ENCODE measurements around the gene ARL17B.

DNA sequence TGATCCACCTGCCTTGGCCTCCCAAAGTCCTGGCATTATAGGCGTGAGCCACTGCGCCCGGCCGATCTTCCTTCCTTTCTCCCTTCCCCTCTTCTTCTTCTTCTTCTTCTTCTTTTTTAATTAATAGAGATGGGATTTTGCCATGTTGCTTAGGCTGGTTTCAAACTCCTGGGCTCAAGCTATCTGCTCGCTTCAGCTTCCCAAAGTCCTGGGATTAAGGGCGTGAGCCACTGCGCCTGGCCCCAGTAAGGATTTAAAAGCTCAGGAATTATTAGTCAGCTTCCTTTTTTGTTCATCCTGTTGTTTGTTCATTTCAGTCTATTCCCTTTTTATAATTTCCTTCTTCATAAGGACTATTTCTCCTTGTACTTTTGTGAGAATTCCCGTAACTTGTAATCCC is 99.3 kb downstream of the ARL17B start:
- TF ChIP-seq CTCF (IDR thresholded peaks at IDR 0.05) = no peak
- no peak for TF ChIP-seq POLR2AphosphoS5 (IDR thresholded peaks at IDR 0.05)
- no peak for TF ChIP-seq POLR2A (IDR thresholded peaks at IDR 0.05)

All from upper lobe of left lung (tissue), 4 donors.